Natural killer cell (primary cell): ENCODE measurements around the gene WSB2. TPM values are rescaled to one million over a fixed set of nuclear protein-coding genes. Genes with fewer than 3 reads are reported as not detected.

Source experiments
- ATAC-seq, 3 donors: fragments of 150-1000 bp in 2 of 3; fragments of 200-7000 bp in 1 of 3; cut with Tn5 transposase; 1 replicate in 1 of 3; 2 replicates in 2 of 3; pipeline ENCODE4 v1.10.0; 2021; ENCODE audit warnings: mild to moderate bottlenecking in 2 of 3, moderate library complexity in 2 of 3
- DNase-seq, 2 donors: peaks; one replicate each; pipeline versions ENCODE4 v3.0.0 to v3.0.0-alpha.2; 2013 to 2021; ENCODE audit warnings: mixed read lengths in 1 of 2
- H3K27ac ChIP-seq: one replicate; pipeline ENCODE4 v1.5.1; 2013; ENCODE audit warnings: mild to moderate bottlenecking, low read length
- H3K27me3 ChIP-seq: one replicate; pipeline ENCODE4 v1.6.1; 2013; ENCODE audit warnings: low read length; ENCODE audit not compliant: control insufficient read depth, insufficient read depth
- H3K36me3 ChIP-seq: one replicate; pipeline ENCODE4 v1.6.1; 2013; ENCODE audit warnings: low read length; ENCODE audit not compliant: control insufficient read depth, insufficient read depth
- H3K4me1 ChIP-seq: one replicate; pipeline ENCODE4 v1.6.1; 2013; ENCODE audit warnings: low read length; ENCODE audit not compliant: control insufficient read depth, insufficient read depth
- H3K4me3 ChIP-seq: one replicate; pipeline ENCODE4 v1.5.1; 2013; ENCODE audit warnings: low read length
- H3K9me3 ChIP-seq: one replicate; pipeline ENCODE4 v1.6.1; 2013; ENCODE audit warnings: low read length; ENCODE audit not compliant: control insufficient read depth, insufficient read depth
- H3K27ac Mint-ChIP-seq, 2 donors: one replicate each; pipeline ENCODE4 v1.8.0; 2022; ENCODE audit warnings: mild to moderate bottlenecking in 2 of 2, mixed read lengths in 2 of 2, moderate library complexity in 1 of 2
- H3K27me3 Mint-ChIP-seq, 2 donors: one replicate each; pipeline ENCODE4 v1.8.0; 2022; ENCODE audit warnings: low read depth in 2 of 2, mixed read lengths in 2 of 2
- H3K36me3 Mint-ChIP-seq: one replicate; pipeline ENCODE4 v1.8.0; 2022; ENCODE audit warnings: mixed read lengths
- H3K4me1 Mint-ChIP-seq, 2 donors: one replicate each; pipeline ENCODE4 v1.8.0; 2022; ENCODE audit warnings: mixed read lengths in 2 of 2
- H3K4me3 Mint-ChIP-seq: one replicate; pipeline ENCODE4 v1.8.0; 2022; ENCODE audit warnings: mild to moderate bottlenecking, moderate library complexity, mixed read lengths
- H3K9me3 Mint-ChIP-seq, 2 donors: one replicate each; pipeline ENCODE4 v1.8.0; 2022; ENCODE audit warnings: mixed read lengths in 2 of 2
- WGBS: methylation state at CpG from one replicate; pipeline ENCODE4 v1.1.7; 2013; ENCODE audit warnings: missing lambda C conversion rate; ENCODE audit not compliant: insufficient coverage; 5-methylcytosine and 5-hydroxymethylcytosine counted together
- intact Hi-C: fragments of 100-400 bp; cut with micrococcal nuclease; formaldehyde crosslinking; loops from one replicate; pipeline ENCODE4 v1.14.2; 2022
- total RNA-seq, 4 donors: library from RNA; stranded (reverse); fragments of 120-200 nt in 1 of 4; gene quantifications; one replicate each; pipeline versions ENCODE4 v1.2.3 to v1.2.4, GENCODE V29; 2013 to 2022
- TF ChIP-seq, protein P1 (sequence below): fragments of 200-600 bp; IDR thresholded peaks from one replicate; pipeline ENCODE4 v1.8.0; 2022; ENCODE audit warnings: antibody characterized with exemption

The WSB2 gene
- total RNA-seq, 3 donors from 2014 or later (not counting 1 experiment from before 2014, with no cell fraction given): 25.5 to 29.5 (median 28.8) TPM

DNA sequence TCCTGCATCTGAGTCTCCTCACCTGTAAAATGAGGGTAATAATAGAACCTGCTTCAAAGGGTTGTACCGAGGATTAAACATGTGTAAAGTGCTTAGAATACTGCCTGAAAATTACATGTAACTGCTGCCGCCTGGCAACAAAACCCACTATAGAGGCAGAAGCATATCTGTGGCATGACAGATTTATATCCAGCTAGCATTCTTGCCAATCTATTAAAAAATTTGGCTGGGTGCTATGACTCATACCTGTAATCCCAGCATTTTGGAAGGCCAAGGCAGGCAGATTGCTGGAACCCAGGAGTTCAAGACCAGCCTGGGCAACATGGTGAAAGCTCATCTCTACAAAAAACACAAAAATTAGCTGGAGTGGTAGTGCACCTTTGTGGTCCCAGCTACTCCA, 75.8 kb downstream of the WSB2 start:
- Histone ChIP-seq H3K9me3 (no peaks in the 10 kb centered on the region), H3K27me3 (no peaks in the 10 kb centered on the region), H3K36me3 (no peaks in the 10 kb centered on the region), H3K4me1 (no peaks in the 10 kb centered on the region), H3K27ac (no peak overlapping the region), H3K4me3 (no peak overlapping the region)
- ATAC-seq (no peak), DNase-seq (no peak)
- no peaks in the 10 kb centered on the region for H3K36me3 Mint-ChIP-seq
- no peak overlapping the region for H3K27ac Mint-ChIP-seq
- peaks cover 0 to 5% of the 10 kb centered on the region in 2 donors for H3K27me3 Mint-ChIP-seq
- 79% methylated on average over 2 of the region's 2 CpGs for WGBS
- no peak overlapping the region for H3K4me3 Mint-ChIP-seq
- TF ChIP-seq, protein P1, sequence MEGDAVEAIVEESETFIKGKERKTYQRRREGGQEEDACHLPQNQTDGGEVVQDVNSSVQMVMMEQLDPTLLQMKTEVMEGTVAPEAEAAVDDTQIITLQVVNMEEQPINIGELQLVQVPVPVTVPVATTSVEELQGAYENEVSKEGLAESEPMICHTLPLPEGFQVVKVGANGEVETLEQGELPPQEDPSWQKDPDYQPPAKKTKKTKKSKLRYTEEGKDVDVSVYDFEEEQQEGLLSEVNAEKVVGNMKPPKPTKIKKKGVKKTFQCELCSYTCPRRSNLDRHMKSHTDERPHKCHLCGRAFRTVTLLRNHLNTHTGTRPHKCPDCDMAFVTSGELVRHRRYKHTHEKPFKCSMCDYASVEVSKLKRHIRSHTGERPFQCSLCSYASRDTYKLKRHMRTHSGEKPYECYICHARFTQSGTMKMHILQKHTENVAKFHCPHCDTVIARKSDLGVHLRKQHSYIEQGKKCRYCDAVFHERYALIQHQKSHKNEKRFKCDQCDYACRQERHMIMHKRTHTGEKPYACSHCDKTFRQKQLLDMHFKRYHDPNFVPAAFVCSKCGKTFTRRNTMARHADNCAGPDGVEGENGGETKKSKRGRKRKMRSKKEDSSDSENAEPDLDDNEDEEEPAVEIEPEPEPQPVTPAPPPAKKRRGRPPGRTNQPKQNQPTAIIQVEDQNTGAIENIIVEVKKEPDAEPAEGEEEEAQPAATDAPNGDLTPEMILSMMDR: no peak
- intact Hi-C loops: no loop called here
- H3K9me3 Mint-ChIP-seq: no peaks in the 10 kb centered on the region
- no peaks in the 10 kb centered on the region for H3K4me1 Mint-ChIP-seq

Other genes with a start within 250 kb of the WSB2 start
- not detected for gene KSR2, start 92.2 kb downstream of the WSB2 start, total RNA-seq
- 10 to 100 TPM; 11.9 to 19.6 (median 15.8) TPM for gene RFC5, start 44.5 kb downstream of the WSB2 start, total RNA-seq
- 1 to 10 TPM in 1 of 3 donors, under 1 TPM in 2; 0.56 to 2.2 (median 0.75) TPM for gene VSIG10, start 42.8 kb upstream of the WSB2 start, total RNA-seq
- 10 to 100 TPM; 38.0 to 54.0 (median 41.4) TPM for gene PEBP1, start 74.9 kb upstream of the WSB2 start, total RNA-seq